ENCODE results near the gene JAGN1. TPM values are rescaled to one million over a fixed set of nuclear protein-coding genes. Genes with fewer than 3 reads are reported as not detected.

Gene JAGN1
- total and polyA plus RNA-seq, 9 of the 15 experiments (the other 6 are each of a cell fraction or from before 2014, with no cell fraction given): 31.6 to 77.8 (median 40.3) TPM

- WGBS (ENCODE audit: insufficient coverage, low coverage, missing lambda C conversion rate): 29% methylated on average over 5 of the region's 5 CpGs
Measured at GRCh38 chr3:9869955-9870354, 20.5 kb upstream of the JAGN1 start.

More at GRCh38 chr3:9869955-9870354, 20.5 kb upstream of the JAGN1 start:
- Histone ChIP-seq H3K79me2 (ENCODE audit: control insufficient read depth, insufficient read depth, low read length) (no peaks in the 10 kb centered on the region), H3K4me1 (replicated peaks in 1 of 2; ENCODE audit: control insufficient read depth in 2 of 2, insufficient read depth in 2 of 2, low read length in 2 of 2) (peaks cover 0 to 3% of the 10 kb centered on the region in 2 experiments; a peak in 2 of 5 replicates), H3K4me2 (ENCODE audit: insufficient read depth, low read length) (no peak overlapping the region), H3K4me3 (no peak overlapping the region), H3K9me1 (ENCODE audit: control insufficient read depth, insufficient read depth, low read length) (no peaks in the 10 kb centered on the region), H3K9me3 (replicated peaks; ENCODE audit: control insufficient read depth, insufficient read depth, low read depth, low read length) (no peaks in the 10 kb centered on the region), H3K36me3 (ENCODE audit: control insufficient read depth, insufficient read depth, low read length) (no peaks in the 10 kb centered on the region), H3K27ac (ENCODE audit: extremely low read depth, low read depth, low read length) (no peak overlapping the region), H2AFZ (ENCODE audit: low read depth, low read length) (peak overlapping the region; percentile 54; the same call in 1 of the 2 replicates), H3K9ac (ENCODE audit: insufficient read depth in 1 of 2, low read depth in 2 of 2, low read length in 2 of 2) (no peak overlapping the region; a peak in 1 of 4 replicates), H4K20me1 (replicated peaks; ENCODE audit: control insufficient read depth, insufficient read depth, low read length) (no peaks in the 10 kb centered on the region), H3K27me3 (ENCODE audit: control insufficient read depth in 2 of 2, insufficient read depth in 2 of 2, low read length in 2 of 2) (no peaks in the 10 kb centered on the region)
- ChIA-PET POLR2A (interaction anchor here (1.3 kb wide), 1 partner anchor 15 kb away, joined by 10 read pairs; no protein-coding TSS in a partner anchor), CTCF (ENCODE audit: low intra/inter-chr PET ratio) (no interaction called here)
- FAIRE-seq (no peak), ATAC-seq (peak; percentile 18), DNase-seq (ENCODE audit: extremely low read depth in 1 of 4, low spot score in 3 of 4) (no peak)
- in situ Hi-C loops (cut with MboI) (no loop called here), intact Hi-C loops (cut with micrococcal nuclease) (no loop called here)
- no peak for TF ChIP-seq IRF9 (tag; IDR thresholded peaks at IDR 0.05)
- no peak for TF ChIP-seq RREB1 (CRISPR knock-in tag; IDR thresholded peaks at IDR 0.05)
- no peak for TF ChIP-seq IFI16 (CRISPR knock-in tag; IDR thresholded peaks at IDR 0.05)
- TF ChIP-seq MEIS2 (IDR thresholded peaks at IDR 0.05; ENCODE audit: partially characterized antibody): peak; percentile 50
- no peak for TF ChIP-seq UBTF (IDR thresholded peaks at IDR 0.05; ENCODE audit: borderline replicate concordance in 1 of 2, low read depth in 2 of 2, low read length in 2 of 2)
- no TSS peak for BruUV-seq (replicated peaks)

All from K562 (cell line).